ENCODE measurements around the gene PTPRK. TPM values are rescaled to one million over a fixed set of nuclear protein-coding genes. Genes with fewer than 3 reads are reported as not detected.

Gene PTPRK
- total and polyA plus RNA-seq, 2 donors (not counting 1 experiment from before 2014, with no cell fraction given): 16.2 to 18.7 TPM

- no peak overlapping the region for H3K4me3 Mint-ChIP-seq
- no peaks in the 10 kb centered on the region for H3K27me3 Mint-ChIP-seq
- Histone ChIP-seq H3K4me2 (replicated peaks; ENCODE audit: low read depth, low read length, poor library complexity, severe bottlenecking) (no peak overlapping the region), H3K4me3 (ENCODE audit: control extremely low read depth in 1 of 5, extremely low read depth in 1 of 5, insufficient read depth in 1 of 5, low read depth in 2 of 5, low read length in 4 of 5) (no peak overlapping the region), H3K9me3 (ENCODE audit: control extremely low read depth in 1 of 3, control insufficient read depth in 2 of 3, insufficient read depth in 1 of 3, low read length in 2 of 3) (no peaks in the 10 kb centered on the region), H3K27me3 (replicated peaks in 1 of 4; ENCODE audit: control extremely low read depth in 1 of 4, control insufficient read depth in 3 of 4, insufficient read depth in 4 of 4, low read length in 3 of 4) (no peaks in the 10 kb centered on the region), H3K4me1 (ENCODE audit: control insufficient read depth in 2 of 2, insufficient read depth in 2 of 2, low read length in 2 of 2) (no peaks in the 10 kb centered on the region), H3K79me2 (ENCODE audit: control insufficient read depth, insufficient read depth, low read length) (no peaks in the 10 kb centered on the region), H3K9ac (ENCODE audit: low read length) (no peak overlapping the region), H4K20me1 (ENCODE audit: control insufficient read depth, insufficient read depth, low read length, poor library complexity, severe bottlenecking) (no peaks in the 10 kb centered on the region), H2AFZ (ENCODE audit: insufficient read depth, low read depth, low read length, poor library complexity, severe bottlenecking) (no peak overlapping the region), H3K36me3 (replicated peaks in 1 of 2; ENCODE audit: control extremely low read depth in 1 of 2, control insufficient read depth in 1 of 2, extremely low read depth in 1 of 2, insufficient read depth in 2 of 2, low read length in 1 of 2) (no peaks in the 10 kb centered on the region), H3K27ac (ENCODE audit: low read length in 2 of 2) (no peak overlapping the region)
- no peak for TF ChIP-seq EZH2 (IDR thresholded peaks at IDR 0.05; ENCODE audit: borderline replicate concordance, insufficient read depth, low read depth, low read length, poor library complexity, severe bottlenecking)
- TF ChIP-seq CTCF (IDR thresholded peaks at IDR 0.05): no peak
- H3K9me3 Mint-ChIP-seq (ENCODE audit: insufficient read depth): peaks cover under 1% of the 10 kb centered on the region
- POLR2A ChIA-PET: no interaction called here
- no peak overlapping the region for H3K27ac Mint-ChIP-seq
- no peaks in the 10 kb centered on the region for H3K4me1 Mint-ChIP-seq
- ATAC-seq (ENCODE audit: low read depth) (no peak), DNase-seq (no peak)
- CTCF ChIA-PET: no interaction called here
- intact Hi-C loops (cut with micrococcal nuclease): no loop called here
- WGBS (ENCODE audit: insufficient coverage): no CpG with 5 or more reads among the region's 2 CpGs
Observed at GRCh38 chr6:128370072-128370471, 150.3 kb downstream of the PTPRK start.

GRCh38 chr6:128368213-128368944 is 152.0 kb downstream of the PTPRK start:
- Histone ChIP-seq H3K9ac (ENCODE audit: low read length) (no peak overlapping the region), H4K20me1 (ENCODE audit: control insufficient read depth, insufficient read depth, low read length, poor library complexity, severe bottlenecking) (no peaks in the 10 kb centered on the region), H3K36me3 (replicated peaks in 1 of 2; ENCODE audit: control extremely low read depth in 1 of 2, control insufficient read depth in 1 of 2, extremely low read depth in 1 of 2, insufficient read depth in 2 of 2, low read length in 1 of 2) (no peaks in the 10 kb centered on the region), H3K4me2 (replicated peaks; ENCODE audit: low read depth, low read length, poor library complexity, severe bottlenecking) (no peak overlapping the region), H3K27ac (ENCODE audit: low read length in 2 of 2) (no peak overlapping the region), H3K4me3 (ENCODE audit: control extremely low read depth in 1 of 5, extremely low read depth in 1 of 5, insufficient read depth in 1 of 5, low read depth in 2 of 5, low read length in 4 of 5) (no peak overlapping the region), H2AFZ (ENCODE audit: insufficient read depth, low read depth, low read length, poor library complexity, severe bottlenecking) (no peak overlapping the region), H3K79me2 (ENCODE audit: control insufficient read depth, insufficient read depth, low read length) (no peaks in the 10 kb centered on the region), H3K4me1 (ENCODE audit: control insufficient read depth in 2 of 2, insufficient read depth in 2 of 2, low read length in 2 of 2) (no peaks in the 10 kb centered on the region), H3K27me3 (replicated peaks in 1 of 4; ENCODE audit: control extremely low read depth in 1 of 4, control insufficient read depth in 3 of 4, insufficient read depth in 4 of 4, low read length in 3 of 4) (no peaks in the 10 kb centered on the region), H3K9me3 (ENCODE audit: control extremely low read depth in 1 of 3, control insufficient read depth in 2 of 3, insufficient read depth in 1 of 3, low read length in 2 of 3) (no peaks in the 10 kb centered on the region)
- DNase-seq (no peak), ATAC-seq (ENCODE audit: low read depth) (no peak)
- 100% methylated on average over 1 of the region's 3 CpGs for WGBS (ENCODE audit: insufficient coverage)
- POLR2A ChIA-PET: no interaction called here
- TF ChIP-seq CTCF (IDR thresholded peaks at IDR 0.05) (no peak), EZH2 (IDR thresholded peaks at IDR 0.05; ENCODE audit: borderline replicate concordance, insufficient read depth, low read depth, low read length, poor library complexity, severe bottlenecking) (no peak)
- H3K27me3 Mint-ChIP-seq: no peaks in the 10 kb centered on the region
- no peaks in the 10 kb centered on the region for H3K4me1 Mint-ChIP-seq
- intact Hi-C loops (cut with micrococcal nuclease): no loop called here
- H3K9me3 Mint-ChIP-seq (ENCODE audit: insufficient read depth): no peaks in the 10 kb centered on the region
- CTCF ChIA-PET: no interaction called here
- no peak overlapping the region for H3K4me3 Mint-ChIP-seq
- H3K27ac Mint-ChIP-seq: no peak overlapping the region
